SK-N-SH treated with all-trans-retinoic acid at 6 μM for 48 hours (cell line): Measurements from ENCODE around the gene IGF2R.

Experiments
- ZNF70 ChIP-seq: fragments of 450-650 bp; formaldehyde crosslinking; IDR thresholded peaks from 2 replicates; pipeline ENCODE4 v1.5.0; 2020; ENCODE audit warnings: mild to moderate bottlenecking, moderate library complexity
- TF ChIP-seq, protein P1 (sequence below): fragments of 250-450 bp; sonication (Bioruptor Pico); IDR thresholded peaks from 2 replicates; pipeline ENCODE4 v1.5.1; 2020; ENCODE audit warnings: low read depth, mild to moderate bottlenecking, moderate library complexity

DNA sequence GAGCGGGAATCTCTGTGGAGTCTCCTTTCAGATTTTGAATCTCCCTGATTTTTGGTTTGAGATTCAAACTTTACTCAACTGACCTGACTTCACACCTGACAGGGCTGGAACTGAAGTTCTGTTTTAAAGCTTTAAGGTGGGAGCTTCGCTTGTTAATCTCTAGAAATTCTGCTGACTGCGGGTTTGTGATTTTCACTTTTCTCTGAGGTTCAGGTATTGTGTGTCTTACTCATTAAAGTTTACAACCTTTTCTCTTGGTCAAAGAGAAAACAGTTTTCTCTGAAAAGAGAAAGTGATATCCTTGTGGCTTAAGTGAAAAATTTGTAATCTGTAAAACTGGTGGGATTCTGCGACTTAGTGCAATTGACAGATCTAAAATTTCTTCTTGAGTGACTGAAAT, 20.7 kb upstream of the IGF2R start:
- TF ChIP-seq, protein P1, sequence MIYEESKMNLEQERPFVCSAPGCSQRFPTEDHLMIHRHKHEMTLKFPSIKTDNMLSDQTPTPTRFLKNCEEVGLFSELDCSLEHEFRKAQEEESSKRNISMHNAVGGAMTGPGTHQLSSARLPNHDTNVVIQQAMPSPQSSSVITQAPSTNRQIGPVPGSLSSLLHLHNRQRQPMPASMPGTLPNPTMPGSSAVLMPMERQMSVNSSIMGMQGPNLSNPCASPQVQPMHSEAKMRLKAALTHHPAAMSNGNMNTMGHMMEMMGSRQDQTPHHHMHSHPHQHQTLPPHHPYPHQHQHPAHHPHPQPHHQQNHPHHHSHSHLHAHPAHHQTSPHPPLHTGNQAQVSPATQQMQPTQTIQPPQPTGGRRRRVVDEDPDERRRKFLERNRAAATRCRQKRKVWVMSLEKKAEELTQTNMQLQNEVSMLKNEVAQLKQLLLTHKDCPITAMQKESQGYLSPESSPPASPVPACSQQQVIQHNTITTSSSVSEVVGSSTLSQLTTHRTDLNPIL (CRISPR knock-in tag) = no peak
- no peak for TF ChIP-seq ZNF70
